ENCODE results near the gene BOC. TPM values are rescaled to one million over a fixed set of nuclear protein-coding genes. Genes with fewer than 3 reads are reported as not detected.
A peak's percentile ranks its signal among the peaks of the same experiment; 100 is the strongest.

The BOC gene
- total RNA-seq, 1 experiment from 2014 or later, result not detected

DNA sequence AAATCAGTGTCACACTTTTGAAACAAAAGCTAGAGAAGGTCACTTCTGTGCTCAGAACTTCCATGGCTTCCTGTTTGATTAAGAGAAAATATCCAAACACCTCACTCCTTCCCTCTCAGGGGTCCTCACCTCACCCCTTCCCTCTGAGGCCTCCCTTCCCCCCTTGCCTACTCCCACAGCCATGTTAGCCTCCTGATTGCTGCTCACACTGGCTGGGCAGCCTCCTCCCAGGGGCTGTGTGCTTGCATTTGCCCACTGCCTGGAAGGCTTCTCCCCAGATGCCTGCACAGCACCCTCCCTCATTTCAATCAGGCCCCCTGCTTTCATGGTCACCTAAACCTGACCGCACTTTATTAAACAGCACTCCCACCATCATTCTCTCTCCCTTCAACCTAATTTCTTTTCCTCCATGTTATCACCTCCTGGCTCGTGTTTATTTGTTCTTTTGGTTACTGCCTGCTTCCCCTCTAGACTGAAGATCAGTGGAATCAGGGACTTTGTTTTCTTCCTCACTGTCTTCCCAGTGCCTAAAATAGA lies 10.4 kb downstream of the BOC start:
- DNase-seq (ENCODE audit: extremely low read depth, low read depth), result no peak

DNA sequence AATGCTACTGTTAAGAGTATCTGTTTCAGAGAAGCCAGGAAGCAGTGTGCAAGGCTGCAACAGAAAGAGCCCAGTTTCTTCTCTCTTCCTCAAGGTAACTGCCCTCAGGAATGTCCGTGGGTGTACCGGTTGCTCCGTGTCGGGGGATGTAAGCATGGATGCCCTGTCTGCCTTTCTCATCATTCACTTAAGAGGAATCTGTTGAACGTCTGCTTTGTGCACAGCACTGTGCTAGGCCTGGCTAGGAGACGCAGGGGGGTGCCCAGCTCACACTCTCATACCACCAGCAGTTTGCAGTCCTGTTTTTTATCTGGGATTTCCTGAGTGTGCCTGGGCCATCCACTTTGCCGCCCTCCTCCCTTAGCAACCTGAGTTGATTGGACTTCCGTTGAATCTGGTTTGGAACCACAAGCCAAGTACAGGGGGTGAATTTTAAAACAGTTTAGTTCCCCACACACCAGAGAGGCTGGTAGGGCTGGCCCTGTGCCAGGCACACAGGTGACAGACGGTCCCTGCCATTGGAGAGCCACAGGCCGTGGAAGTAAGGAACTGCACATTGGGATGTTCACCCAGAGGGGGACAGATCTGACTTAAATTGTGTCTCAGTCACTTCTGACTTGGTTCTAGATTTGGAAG lies 11.2 kb downstream of the BOC start:
- DNase-seq (ENCODE audit: extremely low read depth, low read depth), result no peak

- no peak for DNase-seq (ENCODE audit: extremely low read depth, low read depth)
These were observed 12.3 kb downstream of the BOC start for GRCh38 chr3:113223475-113224281.

DNA sequence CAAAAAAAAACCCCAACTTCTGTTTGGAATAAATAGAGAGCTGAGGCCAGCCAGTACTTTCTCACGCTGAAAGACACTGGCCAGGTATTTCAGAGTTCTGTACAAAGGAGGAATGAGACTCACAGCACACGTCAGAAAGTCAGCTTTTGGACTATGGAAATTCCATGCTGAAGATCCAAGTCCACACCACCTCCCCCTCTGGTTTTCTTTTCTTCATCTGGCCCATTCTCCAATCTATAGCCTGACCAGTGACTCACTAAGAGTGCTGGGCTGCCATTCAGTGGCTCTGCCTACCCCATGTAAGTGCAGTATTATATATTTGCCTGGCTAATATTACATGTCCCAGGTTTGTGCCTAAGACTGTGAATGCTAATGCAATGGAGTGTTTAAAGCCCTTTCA lies 13.9 kb downstream of the BOC start:
- DNase-seq (ENCODE audit: extremely low read depth, low read depth), result no peak

DNA sequence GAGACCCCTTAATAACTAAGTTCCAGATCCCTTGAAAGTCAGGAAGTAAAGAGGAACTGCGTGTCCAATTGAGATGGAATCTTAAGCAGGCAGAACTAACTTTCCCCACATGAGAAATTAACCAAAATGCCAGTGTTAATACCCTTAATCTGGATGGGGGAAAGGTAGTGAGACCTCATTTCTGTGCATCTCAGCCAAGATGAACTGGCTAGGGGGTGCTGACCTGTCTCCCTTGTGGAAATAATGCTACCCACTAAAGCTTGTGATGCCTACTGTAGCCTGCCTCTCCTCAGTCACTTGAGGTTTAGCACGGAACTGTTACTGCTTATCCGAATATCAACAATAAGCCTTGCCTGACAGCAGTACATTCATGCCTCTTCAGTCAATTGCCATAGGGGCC lies 15.1 kb downstream of the BOC start:
- DNase-seq (ENCODE audit: extremely low read depth, low read depth), result no peak

DNA sequence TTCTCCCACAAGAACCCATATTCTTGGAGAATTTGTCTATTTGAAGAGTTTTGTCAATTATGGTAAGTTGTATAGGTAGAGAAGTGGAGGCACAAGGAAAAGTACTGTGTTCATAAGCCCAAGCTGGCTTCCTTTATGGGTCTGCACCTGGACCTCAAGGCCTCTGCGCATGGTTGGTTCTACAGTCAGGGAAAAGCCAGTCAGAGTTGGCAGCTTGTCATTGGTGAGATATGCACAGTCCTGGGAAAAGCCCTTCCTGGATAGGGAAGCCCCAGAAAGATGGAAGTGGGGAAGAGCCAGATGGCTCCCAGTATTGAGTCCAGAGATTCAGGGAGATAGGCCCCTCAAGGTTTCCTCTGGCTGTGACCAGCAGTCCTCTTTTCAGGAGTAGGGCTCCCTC lies 15.8 kb downstream of the BOC start:
- DNase-seq (ENCODE audit: extremely low read depth, low read depth), result no peak

- DNase-seq (ENCODE audit: extremely low read depth, low read depth), result no peak
These were observed 17.3 kb downstream of the BOC start for GRCh38 chr3:113228498-113229286.

- no peak for DNase-seq (ENCODE audit: extremely low read depth, low read depth)
These were observed 20.0 kb downstream of the BOC start for GRCh38 chr3:113231391-113231790.

- DNase-seq (ENCODE audit: extremely low read depth, low read depth), result peak; percentile 31
These were observed 20.5 kb downstream of the BOC start for GRCh38 chr3:113231827-113232253.

DNA sequence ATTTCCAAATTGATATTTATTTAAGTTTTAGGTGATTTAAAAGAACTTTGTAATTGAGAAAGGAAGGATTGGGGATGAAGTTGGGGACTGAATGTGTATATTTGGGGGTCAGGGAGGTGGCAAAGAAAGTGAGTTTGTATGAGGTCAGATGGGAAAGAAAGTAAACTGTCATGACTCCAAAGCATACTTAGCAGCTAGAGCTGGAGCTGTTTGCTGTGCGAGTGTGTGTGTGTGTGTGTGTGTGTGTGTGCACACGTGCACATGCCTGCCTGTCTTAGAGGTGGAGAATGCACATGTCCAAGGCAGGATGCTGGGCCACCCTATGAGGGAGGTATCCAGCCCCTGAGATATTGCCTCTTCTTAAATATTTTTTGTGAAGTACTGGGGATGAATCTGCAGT lies 21.0 kb downstream of the BOC start:
- DNase-seq (ENCODE audit: extremely low read depth, low read depth), result no peak

GRCh38 chr3:113233497-113233896 lies 22.1 kb downstream of the BOC start:
- DNase-seq (ENCODE audit: extremely low read depth, low read depth), result no peak

- no peak for DNase-seq (ENCODE audit: extremely low read depth, low read depth)
These were observed 22.7 kb downstream of the BOC start for GRCh38 chr3:113234028-113234427.

DNA sequence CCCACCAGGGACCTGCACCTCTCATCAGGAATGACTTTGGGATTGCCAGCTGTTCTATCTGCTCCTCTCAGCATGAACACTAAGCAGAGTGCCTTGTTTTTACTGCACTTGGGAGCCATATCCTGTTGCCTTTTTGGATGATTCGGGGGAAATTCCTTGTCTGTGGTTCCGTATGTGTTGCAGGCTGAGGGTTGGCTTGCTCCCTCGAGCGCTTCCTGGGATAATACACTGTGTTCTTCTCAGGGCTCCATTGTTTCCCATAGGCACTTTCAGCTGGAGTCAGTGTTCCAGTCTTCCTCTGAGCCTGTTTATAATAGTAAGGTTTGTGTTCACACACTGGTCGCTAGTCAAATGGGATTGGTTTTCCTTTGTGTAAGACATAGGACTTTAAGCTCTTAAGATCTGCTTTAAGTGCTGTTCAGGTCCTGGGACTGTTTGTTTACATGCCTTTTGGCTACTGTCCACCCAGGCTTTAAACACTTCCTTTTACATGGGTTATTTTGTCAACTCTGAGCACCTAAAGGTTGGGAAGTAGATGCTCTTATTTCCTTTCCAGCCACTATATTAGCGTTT lies 23.4 kb downstream of the BOC start:
- no peak for DNase-seq (ENCODE audit: extremely low read depth, low read depth)

DNA sequence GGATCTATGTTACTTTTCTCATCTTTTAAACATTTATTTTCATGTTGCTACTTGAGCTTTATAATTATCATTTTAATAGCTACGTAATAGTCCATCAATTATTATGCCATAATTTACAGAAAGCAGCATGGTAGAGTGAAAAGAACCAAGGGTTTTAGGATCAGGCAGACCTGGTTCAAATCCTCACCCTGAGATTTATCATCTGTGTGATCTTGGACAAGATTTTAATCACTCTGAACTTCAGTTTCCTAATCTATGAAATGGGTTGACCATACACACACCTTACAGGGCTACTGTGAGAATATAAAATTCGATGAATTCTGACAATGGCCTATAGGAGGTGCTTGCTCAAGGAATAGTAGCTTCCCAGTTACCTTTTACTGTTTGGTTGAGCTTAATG lies 27.1 kb downstream of the BOC start:
- no peak for DNase-seq (ENCODE audit: extremely low read depth, low read depth)

GRCh38 chr3:113240841-113241240 lies 29.5 kb downstream of the BOC start:
- DNase-seq (ENCODE audit: extremely low read depth, low read depth), result no peak

- DNase-seq (ENCODE audit: extremely low read depth, low read depth), result no peak
These were observed 30.1 kb downstream of the BOC start for GRCh38 chr3:113241292-113242095.

DNA sequence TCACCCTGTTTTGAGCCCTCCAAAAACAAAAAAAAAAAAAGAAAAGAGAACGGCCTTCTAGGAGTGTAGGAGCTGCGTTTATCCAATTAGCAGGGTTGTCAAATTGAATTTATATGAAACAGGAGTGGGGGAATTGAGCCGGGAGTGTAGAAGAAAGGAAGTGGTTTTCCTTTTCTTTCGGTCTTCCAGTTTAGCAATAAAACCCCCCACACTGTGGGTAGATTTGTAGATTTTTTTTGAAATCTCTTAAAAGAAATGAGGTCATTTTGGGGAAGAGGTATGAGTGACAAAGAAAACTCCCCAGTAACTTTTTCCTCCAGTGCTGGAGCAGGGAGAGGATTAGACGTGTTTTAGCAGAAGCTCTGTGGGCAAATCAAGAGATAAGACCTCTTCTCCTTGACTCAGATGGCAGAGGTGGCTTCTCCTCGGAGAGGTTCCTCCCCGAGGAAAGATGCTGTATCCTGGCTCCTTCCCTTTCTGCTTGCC lies 30.8 kb downstream of the BOC start:
- no peak for DNase-seq (ENCODE audit: extremely low read depth, low read depth)

- no peak for DNase-seq (ENCODE audit: extremely low read depth, low read depth)
These were observed 31.7 kb downstream of the BOC start for GRCh38 chr3:113243071-113243470.

- DNase-seq (ENCODE audit: extremely low read depth, low read depth), result no peak
These were observed 32.5 kb downstream of the BOC start for GRCh38 chr3:113243846-113244245.

- DNase-seq (ENCODE audit: extremely low read depth, low read depth), result no peak
These were observed 34.4 kb downstream of the BOC start for GRCh38 chr3:113245761-113246161.

Data from NCI-H460 (cell line).